ENCODE measurements around the gene FER. TPM values are rescaled to one million over a fixed set of nuclear protein-coding genes. Genes with fewer than 3 reads are reported as not detected.
A peak's percentile ranks its signal among the peaks of the same experiment; 100 is the strongest.

The FER gene
- total and polyA plus RNA-seq, 12 donors: 3.5 to 37.5 (median 27.0) TPM

- Histone ChIP-seq H3K4me3 (no peak overlapping the region), H3K36me3 (replicated peaks in 1 of 2) (no peaks in the 10 kb centered on the region), H3K27ac (no peak overlapping the region), H3K9me3 (replicated peaks in 1 of 3) (no peaks in the 10 kb centered on the region), H3K4me1 (replicated peaks in 1 of 2) (no peaks in the 10 kb centered on the region), H3K27me3 (no peaks in the 10 kb centered on the region)
- intact Hi-C loops (cut with DNase I): no loop called here
- DNase-seq: no peak
- whole genome bisulfite sequencing, 4 donors: 75 to 80% (median 78%) methylated on average over 3 of the region's 3 CpGs
- TF ChIP-seq CTCF (IDR thresholded peaks at IDR 0.05) (no peak), POLR2A (IDR thresholded peaks at IDR 0.05) (no peak)
Observed at GRCh38 chr5:108743846-108744245, 3.9 kb upstream of the FER start.

- no peak for DNase-seq
- WGBS, 4 donors: 57 to 59% (median 58%) methylated on average over 10 of the region's 10 CpGs
- H3K27me3 ChIP-seq: no peaks in the 10 kb centered on the region
- peaks cover 3 to 12% of the 10 kb centered on the region in 2 donors for H3K4me1 ChIP-seq (replicated peaks in 1 of 2)
- intact Hi-C loops (cut with DNase I): no loop called here
- H3K9me3 ChIP-seq (replicated peaks in 1 of 3): no peaks in the 10 kb centered on the region
- no peaks in the 10 kb centered on the region for H3K36me3 ChIP-seq (replicated peaks in 1 of 2)
- TF ChIP-seq POLR2A (IDR thresholded peaks at IDR 0.05) (no peak), CTCF (IDR thresholded peaks at IDR 0.05) (no peak)
- H3K4me3 ChIP-seq: peak overlapping the region in 3 of 4 donors; percentile 65 to 97 (median 94)
- H3K27ac ChIP-seq: peak overlapping the region; percentile 90 to 98 (median 94)
Observed at GRCh38 chr5:108747111-108747773, 455 bp upstream of the FER start.

- peak; percentile 99 to 100 (median 100) for DNase-seq
- H3K4me3 ChIP-seq: peak overlapping the region; percentile 34 to 97 (median 87)
- intact Hi-C loops (cut with DNase I): no loop called here
- H3K36me3 ChIP-seq (replicated peaks in 1 of 2): no peaks in the 10 kb centered on the region
- TF ChIP-seq POLR2A (IDR thresholded peaks at IDR 0.05) (peak; percentile 99), CTCF (IDR thresholded peaks at IDR 0.05) (peak in 1 of 6 experiments; percentile 31)
- WGBS, 4 donors: 0 to 1% (median 0%) methylated on average over 5 to 69 of the region's 69 CpGs
- peak overlapping the region; percentile 90 to 98 (median 94) for H3K27ac ChIP-seq
- H3K4me1 ChIP-seq (replicated peaks in 1 of 2): peaks cover 6 to 25% of the 10 kb centered on the region in 2 donors
- no peaks in the 10 kb centered on the region for H3K9me3 ChIP-seq (replicated peaks in 1 of 3)
- H3K27me3 ChIP-seq: no peaks in the 10 kb centered on the region
Observed at GRCh38 chr5:108748401-108749127, 867 bp downstream of the FER start.

GRCh38 chr5:108749128-108749861 is 1.6 kb downstream of the FER start:
- TF ChIP-seq CTCF (IDR thresholded peaks at IDR 0.05) (no peak), POLR2A (IDR thresholded peaks at IDR 0.05) (no peak)
- intact Hi-C loops (cut with DNase I): no loop called here
- Histone ChIP-seq H3K4me3 (peak overlapping the region; percentile 34 to 97 (median 87)), H3K4me1 (replicated peaks in 1 of 2) (peaks cover 13 to 32% of the 10 kb centered on the region in 2 donors), H3K9me3 (replicated peaks in 1 of 3) (no peaks in the 10 kb centered on the region), H3K27ac (peak overlapping the region; percentile 47 to 98 (median 94)), H3K36me3 (replicated peaks in 1 of 2) (no peaks in the 10 kb centered on the region), H3K27me3 (no peaks in the 10 kb centered on the region)
- no peak for DNase-seq
- WGBS, 4 donors: 1 to 4% (median 2%) methylated on average over 13 to 40 of the region's 40 CpGs
